Activated CD4-positive, alpha-beta T cell treated with anti-CD3 and anti-CD28 coated beads, Interleukin-2, amount 10 ng/mL, durations not matched to agents 24 days and 14 days (primary cell): ENCODE data around the gene IGF2BP2. TPM values are rescaled to one million over a fixed set of nuclear protein-coding genes. Genes with fewer than 3 reads are reported as not detected.
"Not testable (repeated sequence)": the region's sequence is repeated elsewhere in the genome, so short reads cannot be mapped to it uniquely, and the experiment has no call there.

ENCODE experiments used
- DNase-seq: peaks from one replicate; pipeline ENCODE4 v3.0.0; 2022
- H3K27ac Mint-ChIP-seq: one replicate; pipeline ENCODE4 v1.8.0; 2022; ENCODE audit warnings: mild to moderate bottlenecking, mixed read lengths
- H3K27me3 Mint-ChIP-seq: one replicate; pipeline ENCODE4 v1.8.0; 2022; ENCODE audit warnings: mixed read lengths
- H3K36me3 Mint-ChIP-seq: one replicate; pipeline ENCODE4 v1.8.0; 2022; ENCODE audit warnings: low read depth, mild to moderate bottlenecking, mixed read lengths
- H3K4me1 Mint-ChIP-seq: one replicate; pipeline ENCODE4 v1.8.0; 2021; ENCODE audit warnings: mixed read lengths
- H3K4me3 Mint-ChIP-seq: one replicate; pipeline ENCODE4 v1.8.0; 2022; ENCODE audit warnings: mild to moderate bottlenecking, moderate library complexity, mixed read lengths
- H3K9me3 Mint-ChIP-seq: one replicate; pipeline ENCODE4 v1.8.0; 2021; ENCODE audit warnings: mixed read lengths
- intact Hi-C: fragments of 100-400 bp; cut with micrococcal nuclease; formaldehyde crosslinking; loops from one replicate; pipeline ENCODE4 v1.15.1; 2023
- total RNA-seq: library from RNA; stranded (reverse); gene quantifications from 2 replicates; pipeline ENCODE4 v1.2.3, GENCODE V29; 2022

IGF2BP2 gene
- total RNA-seq, 1 donor from 2014 or later, result 0.89 TPM

DNA sequence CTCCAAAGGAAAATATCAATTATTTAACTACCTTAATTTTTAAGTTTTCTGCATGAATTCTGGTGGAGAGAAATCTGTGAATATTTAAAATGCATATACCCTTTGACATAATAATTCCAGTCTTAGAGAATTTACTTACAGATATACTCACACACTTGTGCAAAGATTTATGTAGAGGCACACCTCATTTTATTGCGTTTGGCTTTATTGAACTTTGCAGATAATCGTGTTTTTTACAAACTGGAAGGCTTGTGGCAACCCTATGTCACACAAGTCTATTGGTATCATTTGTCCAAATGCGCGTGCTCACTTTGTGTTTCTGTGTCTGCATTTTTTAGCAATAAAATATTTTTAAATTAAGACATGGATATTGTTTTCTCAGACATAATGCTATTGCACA lies 157.3 kb downstream of the IGF2BP2 start:
- H3K9me3 Mint-ChIP-seq, result no peaks in the 10 kb centered on the region
- no peak for DNase-seq
- no peaks in the 10 kb centered on the region for H3K36me3 Mint-ChIP-seq
- H3K27ac Mint-ChIP-seq, result no peak overlapping the region
- H3K4me1 Mint-ChIP-seq, result no peaks in the 10 kb centered on the region
- intact Hi-C loops, result no loop called here
- H3K27me3 Mint-ChIP-seq, result peaks cover 18% of the 10 kb centered on the region
- no peak overlapping the region for H3K4me3 Mint-ChIP-seq

DNA sequence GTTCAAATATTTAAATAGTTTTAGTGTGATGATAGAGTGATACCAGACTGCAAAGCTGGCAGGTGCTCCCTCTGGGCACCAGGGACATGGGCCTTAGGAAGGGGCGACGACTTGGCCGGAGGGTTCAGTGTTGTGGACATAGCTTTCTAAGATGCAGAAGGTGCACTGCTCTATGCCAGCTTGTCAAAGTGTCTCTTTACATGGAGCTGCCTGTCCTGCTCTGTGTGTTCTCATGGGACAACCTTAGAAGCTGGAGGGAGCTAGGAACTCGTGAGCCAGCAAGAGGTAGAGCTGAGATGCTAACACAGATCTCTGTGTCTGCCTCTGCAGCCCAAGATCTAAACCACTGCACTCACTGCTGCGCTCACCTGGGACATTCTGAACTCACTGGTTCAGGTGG lies 160.9 kb downstream of the IGF2BP2 start:
- intact Hi-C loops, result no loop called here
- Mint-ChIP-seq H3K27me3 (peaks cover 21% of the 10 kb centered on the region), H3K27ac (no peak overlapping the region), H3K36me3 (no peaks in the 10 kb centered on the region), H3K9me3 (no peaks in the 10 kb centered on the region), H3K4me3 (no peak overlapping the region), H3K4me1 (no peaks in the 10 kb centered on the region)
- DNase-seq, result no peak

DNA sequence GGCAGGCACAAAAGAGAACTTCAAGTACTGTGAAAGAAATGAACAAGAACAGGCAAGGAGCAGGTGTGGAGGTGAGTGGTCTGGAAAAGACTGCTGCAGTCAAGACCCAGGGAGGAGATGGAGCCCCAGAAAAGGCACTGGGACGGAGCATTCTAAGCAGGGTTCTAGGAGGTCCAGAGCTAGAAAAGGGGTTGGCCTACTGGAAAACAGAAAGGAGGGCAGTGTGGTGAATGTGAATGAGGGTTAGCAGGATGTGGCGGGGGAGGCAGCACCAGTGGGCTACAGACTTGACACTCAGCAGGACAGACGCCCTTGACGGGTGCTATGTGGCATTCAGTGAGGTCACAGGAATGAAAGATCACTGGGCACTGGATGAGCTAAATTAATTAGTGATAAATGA lies 163.1 kb downstream of the IGF2BP2 start:
- no peak for DNase-seq
- Mint-ChIP-seq H3K36me3 (no peaks in the 10 kb centered on the region), H3K4me3 (no peak overlapping the region), H3K27me3 (peaks cover 17% of the 10 kb centered on the region), H3K4me1 (no peaks in the 10 kb centered on the region), H3K9me3 (no peaks in the 10 kb centered on the region), H3K27ac (no peak overlapping the region)
- intact Hi-C loops, result no loop called here

DNA sequence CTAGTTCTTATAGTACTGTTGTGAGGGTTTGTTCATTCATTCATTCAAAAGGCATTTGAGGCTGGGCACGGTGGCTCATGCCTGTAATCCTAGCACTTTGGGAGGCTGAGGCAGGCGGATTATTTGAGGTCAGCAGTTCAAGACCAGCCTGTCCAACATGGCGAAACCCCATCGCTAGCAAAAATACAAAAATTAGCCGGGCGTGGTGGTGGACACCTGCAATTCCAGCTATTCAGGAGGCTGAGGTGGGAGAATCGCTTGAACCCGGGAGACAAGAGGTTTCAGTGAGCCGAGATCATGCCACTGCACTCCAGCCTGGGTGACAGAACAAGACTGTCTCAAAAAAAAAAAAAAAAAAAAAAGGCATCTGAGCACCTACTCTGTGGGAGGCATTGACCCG lies 163.5 kb downstream of the IGF2BP2 start:
- H3K36me3 Mint-ChIP-seq, DNase-seq, H3K27ac Mint-ChIP-seq, H3K4me1 Mint-ChIP-seq, intact Hi-C loops, H3K4me3 Mint-ChIP-seq, H3K9me3 Mint-ChIP-seq: not testable (repeated sequence)
- peaks cover 17% of the 10 kb centered on the region for H3K27me3 Mint-ChIP-seq

DNA sequence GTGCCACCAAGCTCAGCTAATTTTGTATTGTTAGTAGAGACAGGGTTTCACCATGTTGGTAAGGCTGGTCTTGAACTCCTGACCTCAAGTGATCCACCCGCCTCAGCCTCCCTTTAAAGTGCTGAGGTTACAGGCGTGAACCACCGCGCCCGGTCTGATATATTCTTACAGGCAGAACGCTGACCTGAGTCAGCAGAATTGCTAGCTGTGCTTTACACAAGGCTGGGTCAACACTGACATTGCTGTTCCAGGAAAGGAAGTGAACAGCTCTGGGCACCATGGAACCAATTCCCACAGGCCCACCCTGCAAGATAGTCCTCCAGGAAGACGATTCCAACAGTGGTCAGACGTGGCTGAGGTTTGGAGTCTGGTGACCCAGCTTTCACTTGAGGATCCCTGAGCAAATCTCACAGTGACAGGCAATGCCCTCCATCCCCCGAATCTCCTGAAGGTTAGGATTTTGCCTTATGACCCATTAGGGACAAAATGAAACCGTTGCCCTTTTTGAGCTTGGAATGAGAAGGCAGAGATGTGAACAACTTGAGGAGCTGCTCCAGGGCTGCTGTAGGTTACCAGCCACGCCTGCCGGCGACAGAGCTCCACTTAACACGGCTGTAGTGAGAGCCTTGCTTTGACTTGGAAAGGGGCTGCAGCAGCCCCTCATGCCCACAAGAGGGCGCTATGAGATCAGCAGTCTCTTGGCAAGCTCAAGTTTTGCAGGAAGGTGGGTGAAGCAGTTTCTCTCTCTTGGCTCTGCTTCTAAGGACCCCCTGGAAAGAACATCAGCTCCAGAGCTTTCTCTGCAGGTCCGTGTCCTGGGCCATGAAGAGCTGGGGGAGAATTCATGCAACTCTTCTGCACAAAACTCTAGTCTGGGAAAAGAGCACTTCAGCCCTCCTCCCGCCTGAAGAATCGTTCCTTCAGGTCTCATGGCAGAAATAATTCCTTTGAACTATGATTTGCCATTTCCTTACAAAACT lies 164.6 kb downstream of the IGF2BP2 start:
- Mint-ChIP-seq H3K9me3 (no peaks in the 10 kb centered on the region), H3K4me3 (no peak overlapping the region), H3K4me1 (no peaks in the 10 kb centered on the region), H3K27me3 (peaks cover 16% of the 10 kb centered on the region), H3K36me3 (no peaks in the 10 kb centered on the region), H3K27ac (no peak overlapping the region)
- intact Hi-C loops, result loop anchor here (1.0 kb wide), 1 partner anchor 108 kb away; no protein-coding TSS in a partner anchor
- peak; percentile 91 for DNase-seq

DNA sequence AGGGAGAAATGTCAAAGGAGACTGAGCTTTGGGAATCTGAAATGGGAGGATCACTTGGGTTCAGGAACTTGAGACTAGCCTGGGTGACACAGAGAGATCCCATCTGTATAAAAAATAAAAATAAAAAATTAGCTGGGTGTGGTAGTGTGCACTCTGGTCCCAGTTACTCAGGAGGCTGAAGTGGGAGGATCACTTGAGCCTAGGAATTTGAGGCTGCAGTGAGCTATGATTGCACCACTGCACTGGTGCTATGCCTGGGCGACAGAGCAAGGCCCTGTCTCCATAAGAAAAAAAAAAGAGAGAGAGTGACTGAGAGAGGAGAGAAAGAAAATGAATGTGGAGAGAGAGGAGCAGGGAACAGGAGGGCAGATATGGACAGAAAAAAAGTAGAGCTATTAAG lies 165.9 kb downstream of the IGF2BP2 start:
- no peaks in the 10 kb centered on the region for H3K4me1 Mint-ChIP-seq
- no peak for DNase-seq
- H3K4me3 Mint-ChIP-seq, result no peak overlapping the region
- no peaks in the 10 kb centered on the region for H3K9me3 Mint-ChIP-seq
- no peak overlapping the region for H3K27ac Mint-ChIP-seq
- no peaks in the 10 kb centered on the region for H3K36me3 Mint-ChIP-seq
- peaks cover 5% of the 10 kb centered on the region for H3K27me3 Mint-ChIP-seq
- intact Hi-C loops, result no loop called here

DNA sequence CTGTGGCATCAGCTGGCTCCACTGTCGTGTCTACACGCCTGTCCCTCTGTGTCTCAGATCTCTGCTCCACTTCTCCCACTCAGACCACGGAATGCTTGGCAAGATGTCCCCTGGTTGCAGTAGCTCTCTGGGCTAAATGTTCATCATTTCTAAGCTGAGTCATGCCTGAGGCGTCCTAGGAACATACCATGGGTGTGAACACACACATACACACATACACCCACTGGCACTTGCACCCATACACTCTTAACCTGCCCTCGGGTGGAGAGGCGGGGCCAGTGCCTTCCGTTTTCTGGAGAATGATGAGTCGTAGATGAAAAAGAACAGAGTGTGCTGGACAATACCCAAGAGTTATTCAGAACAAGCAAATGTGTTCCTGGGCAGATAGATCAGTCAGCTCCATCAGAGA lies 166.3 kb downstream of the IGF2BP2 start:
- Mint-ChIP-seq H3K4me3 (no peak overlapping the region), H3K36me3 (no peaks in the 10 kb centered on the region), H3K27me3 (peaks cover 4% of the 10 kb centered on the region), H3K4me1 (no peaks in the 10 kb centered on the region), H3K27ac (no peak overlapping the region), H3K9me3 (no peaks in the 10 kb centered on the region)
- intact Hi-C loops, result no loop called here
- no peak for DNase-seq

DNA sequence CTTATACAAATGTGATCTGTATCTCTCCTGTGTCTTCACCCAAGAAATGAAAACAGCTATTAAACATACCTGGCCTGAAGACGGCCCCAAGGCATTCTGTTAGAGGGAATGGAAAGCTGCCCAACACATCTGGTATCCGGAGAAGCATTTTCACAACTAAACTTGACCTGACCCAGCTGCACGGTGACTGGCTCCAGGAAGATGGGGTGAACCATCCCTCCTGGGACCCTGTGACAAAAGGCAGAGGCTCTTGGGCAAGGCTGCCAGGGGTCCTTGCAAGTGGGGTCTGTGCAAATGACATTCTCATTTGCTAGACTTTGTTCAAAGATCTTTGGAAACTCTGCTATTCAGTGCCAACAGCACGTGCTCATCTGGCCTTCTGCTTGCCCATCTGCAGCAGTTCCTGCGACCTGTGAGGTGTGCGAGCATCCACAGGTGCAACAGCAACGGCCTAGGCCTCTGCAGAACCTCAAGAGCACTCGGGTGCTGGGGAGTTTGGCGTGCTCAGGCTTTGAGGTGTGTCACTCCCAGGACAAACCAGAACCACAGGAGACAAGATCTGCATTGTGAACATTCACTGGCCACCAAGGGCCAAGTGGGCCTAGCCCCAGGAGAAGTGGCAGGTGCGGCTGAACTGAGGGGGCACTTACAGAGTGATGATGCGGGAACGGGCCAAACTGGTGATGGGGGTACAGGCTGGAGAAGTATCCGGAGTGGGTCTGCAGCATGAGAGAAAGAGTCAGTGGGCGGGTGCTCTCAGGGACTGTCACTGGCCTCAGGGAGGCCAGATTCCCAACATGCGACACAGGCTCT lies 166.9 kb downstream of the IGF2BP2 start:
- no peaks in the 10 kb centered on the region for H3K9me3 Mint-ChIP-seq
- H3K4me1 Mint-ChIP-seq, result no peaks in the 10 kb centered on the region
- H3K27ac Mint-ChIP-seq, result no peak overlapping the region
- H3K27me3 Mint-ChIP-seq, result peaks cover 4% of the 10 kb centered on the region
- H3K36me3 Mint-ChIP-seq, result no peaks in the 10 kb centered on the region
- DNase-seq, result no peak
- H3K4me3 Mint-ChIP-seq, result no peak overlapping the region
- intact Hi-C loops, result no loop called here

DNA sequence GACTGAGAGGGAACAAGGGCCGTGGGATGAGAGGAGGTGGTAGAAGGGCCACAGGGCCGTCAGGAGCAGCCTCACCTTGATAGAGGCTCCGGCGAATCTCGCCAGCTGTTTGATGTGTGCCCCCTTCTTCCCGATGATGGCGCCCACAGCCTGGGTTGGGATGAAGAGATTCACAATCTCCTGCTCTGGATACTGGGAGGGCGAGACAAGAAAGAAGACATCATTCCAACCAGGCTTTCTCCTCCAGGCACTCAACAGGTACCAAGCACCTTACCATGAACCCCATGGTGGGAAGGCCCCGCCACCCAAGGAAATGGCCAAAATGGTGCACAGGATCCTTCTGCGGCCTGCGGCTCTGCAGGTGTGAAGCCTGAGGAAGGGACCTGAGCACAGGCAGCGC lies 167.6 kb downstream of the IGF2BP2 start:
- no peaks in the 10 kb centered on the region for H3K36me3 Mint-ChIP-seq

DNA sequence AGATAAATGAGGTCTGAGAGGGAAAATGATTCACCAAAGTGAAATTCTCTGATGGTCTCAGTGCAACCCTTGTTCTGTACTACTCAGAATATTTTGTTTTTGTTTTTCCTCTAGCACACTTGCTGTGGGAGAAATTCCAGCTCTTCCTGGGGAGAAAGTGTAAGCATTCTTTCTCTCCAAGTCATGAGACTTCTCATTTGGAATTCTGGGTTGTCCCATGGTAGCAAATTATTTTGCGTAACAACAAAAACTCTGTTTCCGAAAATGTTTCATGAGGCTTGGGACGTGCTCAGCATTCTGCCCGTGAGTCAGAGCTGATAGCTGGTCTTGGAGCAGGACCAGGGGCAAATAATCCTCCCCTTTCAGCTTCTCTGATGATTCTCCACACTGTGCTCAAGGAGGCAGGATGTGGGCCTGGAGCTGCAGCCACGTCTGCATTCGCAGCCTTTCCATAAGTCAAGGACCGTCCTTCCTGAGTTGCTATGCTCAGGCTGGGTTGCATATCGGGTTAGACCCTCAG lies 168.5 kb downstream of the IGF2BP2 start:
- H3K9me3 Mint-ChIP-seq, result no peaks in the 10 kb centered on the region
- no peak overlapping the region for H3K27ac Mint-ChIP-seq
- H3K4me3 Mint-ChIP-seq, result no peak overlapping the region
- intact Hi-C loops, result no loop called here
- no peaks in the 10 kb centered on the region for H3K36me3 Mint-ChIP-seq
- no peak for DNase-seq
- no peaks in the 10 kb centered on the region for H3K4me1 Mint-ChIP-seq
- H3K27me3 Mint-ChIP-seq, result peaks cover 2% of the 10 kb centered on the region

More for the DNA sequence above, 167.6 kb downstream of the IGF2BP2 start:
- H3K4me3 Mint-ChIP-seq, result no peak overlapping the region
- no peaks in the 10 kb centered on the region for H3K4me1 Mint-ChIP-seq
- DNase-seq, result no peak
- no peak overlapping the region for H3K27ac Mint-ChIP-seq
- intact Hi-C loops, result no loop called here
- H3K9me3 Mint-ChIP-seq, result no peaks in the 10 kb centered on the region
- peaks cover 4% of the 10 kb centered on the region for H3K27me3 Mint-ChIP-seq

DNA sequence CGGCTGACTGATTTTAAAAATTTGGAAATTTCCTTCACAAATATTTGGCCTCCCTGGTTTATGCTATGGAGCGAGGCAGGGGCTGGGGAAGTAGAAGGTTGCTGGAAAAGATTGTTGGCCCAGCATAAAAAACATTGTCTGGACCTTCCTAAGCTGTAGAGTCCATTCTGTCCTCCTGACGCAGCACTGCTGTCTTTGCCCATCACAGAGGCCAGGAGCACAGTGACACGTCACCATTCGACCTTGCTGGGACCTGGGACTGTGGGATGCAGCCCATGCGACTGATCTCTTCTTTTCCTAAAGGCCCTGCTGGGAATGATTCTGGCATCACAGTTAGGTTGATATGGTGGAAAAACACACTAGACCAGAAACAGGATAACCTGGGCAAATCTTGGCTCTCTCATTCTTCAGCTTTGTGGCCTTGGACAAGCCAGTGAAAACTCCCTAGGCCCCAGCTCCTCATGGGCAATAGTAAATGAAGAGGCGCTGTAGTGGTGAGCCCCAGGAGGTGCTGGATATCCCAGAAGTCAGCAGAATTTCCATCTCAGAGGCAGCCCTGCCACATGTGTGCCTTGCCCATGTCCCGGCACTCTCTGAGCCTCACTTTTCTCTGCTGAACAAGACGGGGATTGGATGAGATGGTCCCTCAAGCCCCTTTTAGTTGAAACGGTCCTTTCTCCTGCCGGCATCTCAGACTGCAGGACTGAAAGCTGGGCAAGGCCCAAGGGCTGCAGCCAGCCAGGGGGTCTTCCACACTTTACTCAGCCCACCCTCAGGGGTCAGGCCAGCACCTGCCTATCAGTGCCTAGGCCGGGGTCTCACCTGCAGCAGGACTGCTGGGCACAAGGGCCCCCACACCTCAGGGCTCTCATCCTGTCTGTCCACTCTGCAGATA lies 169.2 kb downstream of the IGF2BP2 start:
- intact Hi-C loops, result no loop called here
- Mint-ChIP-seq H3K4me1 (no peaks in the 10 kb centered on the region), H3K27me3 (peaks cover 2% of the 10 kb centered on the region), H3K4me3 (no peak overlapping the region), H3K36me3 (no peaks in the 10 kb centered on the region), H3K9me3 (no peaks in the 10 kb centered on the region), H3K27ac (no peak overlapping the region)
- no peak for DNase-seq

DNA sequence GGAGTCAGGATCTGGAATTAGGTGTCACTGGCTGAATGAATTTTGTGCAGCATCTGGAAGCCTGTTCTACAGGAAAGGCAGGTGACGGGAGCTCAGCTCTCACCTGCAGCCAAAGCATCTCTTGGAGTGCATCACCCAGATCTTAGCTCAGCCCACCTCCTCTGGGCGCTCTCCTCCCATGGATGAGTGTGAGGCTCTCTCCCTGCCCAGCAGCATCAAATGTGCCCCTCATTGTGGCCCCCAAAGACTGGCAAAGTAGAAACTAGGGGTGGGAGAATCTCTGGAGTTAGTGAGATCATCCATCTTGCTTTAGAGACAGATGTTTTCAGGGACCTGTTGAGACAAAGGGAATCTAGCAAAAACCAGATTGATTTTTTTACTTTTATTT lies 170.1 kb downstream of the IGF2BP2 start:
- Mint-ChIP-seq H3K4me1 (no peaks in the 10 kb centered on the region), H3K9me3 (no peaks in the 10 kb centered on the region), H3K36me3 (no peaks in the 10 kb centered on the region), H3K4me3 (no peak overlapping the region), H3K27me3 (peaks cover 2% of the 10 kb centered on the region), H3K27ac (no peak overlapping the region)
- no peak for DNase-seq
- intact Hi-C loops, result no loop called here

DNA sequence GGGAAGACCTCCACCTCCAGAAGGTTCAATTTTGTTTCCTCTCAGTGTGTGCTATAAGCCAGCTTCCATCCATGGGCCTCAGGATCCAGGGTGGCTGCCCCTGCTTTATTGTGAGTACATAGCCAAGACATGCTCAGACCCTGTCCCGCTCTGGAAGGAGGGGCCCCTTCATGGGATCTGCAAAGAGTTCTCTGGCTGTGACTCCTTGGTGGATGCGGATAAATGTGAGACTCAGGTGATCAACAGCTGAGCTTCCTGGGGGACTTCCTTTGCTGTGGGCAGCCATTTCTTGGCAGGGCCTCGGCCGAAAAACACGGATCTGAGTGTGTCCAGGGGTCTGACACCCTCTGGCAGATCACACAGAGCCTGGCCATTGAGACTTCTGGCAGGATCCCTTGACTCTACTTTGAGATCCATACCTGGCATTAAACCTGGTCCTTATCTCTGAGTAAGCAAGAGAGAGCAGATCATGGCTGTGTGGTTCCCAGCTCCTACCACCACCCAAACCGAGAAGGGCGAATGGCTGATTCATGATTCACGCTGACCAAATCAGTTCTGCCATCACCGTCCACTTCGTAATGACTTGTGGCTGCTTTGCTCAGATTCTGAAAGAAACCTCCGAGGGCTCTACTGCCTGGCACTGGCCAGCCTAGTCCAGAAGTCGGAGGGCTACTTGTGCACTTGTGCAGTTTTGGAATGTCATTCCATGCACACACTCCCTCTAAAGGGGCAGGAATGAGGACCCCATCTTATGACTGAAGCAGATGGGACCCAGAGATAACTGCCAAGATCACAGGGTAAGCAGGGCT lies 170.7 kb downstream of the IGF2BP2 start:
- Mint-ChIP-seq H3K9me3 (no peaks in the 10 kb centered on the region), H3K27ac (no peak overlapping the region), H3K4me3 (no peak overlapping the region), H3K4me1 (no peaks in the 10 kb centered on the region), H3K27me3 (peaks cover 2% of the 10 kb centered on the region), H3K36me3 (no peaks in the 10 kb centered on the region)
- intact Hi-C loops, result no loop called here
- no peak for DNase-seq
